HG03045 (cell line): ENCODE data around the gene GATA2.

Experiments used
- ATAC-seq: cut with Tn5 transposase; IDR thresholded peaks from one replicate; pipeline ENCODE4 v1.9.1; 2021; ENCODE audit warnings: mild to moderate bottlenecking, moderate library complexity; ENCODE audit not compliant: unreplicated experiment

GATA2 gene

DNA sequence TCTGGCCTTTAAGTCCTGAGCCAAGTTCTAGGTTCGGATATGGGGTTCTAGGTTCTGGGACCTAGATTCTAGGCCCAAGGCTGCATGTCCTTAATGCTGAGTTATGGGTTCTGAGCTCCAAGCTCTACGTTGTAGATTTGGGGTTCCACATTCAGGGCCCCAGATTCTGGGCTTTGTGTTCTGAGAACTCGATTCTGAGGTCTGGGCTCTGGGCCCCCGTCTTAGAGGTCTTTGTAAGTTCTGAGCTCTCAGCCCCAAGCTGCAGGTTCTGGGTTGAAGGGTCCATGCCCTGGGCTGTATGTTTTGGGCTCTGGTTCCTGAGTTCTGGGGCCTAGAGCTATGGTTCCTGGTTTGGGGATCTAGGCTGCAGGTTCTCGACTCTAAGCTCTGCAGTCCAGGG lies 16.3 kb downstream of the GATA2 start:
- no peak for ATAC-seq

DNA sequence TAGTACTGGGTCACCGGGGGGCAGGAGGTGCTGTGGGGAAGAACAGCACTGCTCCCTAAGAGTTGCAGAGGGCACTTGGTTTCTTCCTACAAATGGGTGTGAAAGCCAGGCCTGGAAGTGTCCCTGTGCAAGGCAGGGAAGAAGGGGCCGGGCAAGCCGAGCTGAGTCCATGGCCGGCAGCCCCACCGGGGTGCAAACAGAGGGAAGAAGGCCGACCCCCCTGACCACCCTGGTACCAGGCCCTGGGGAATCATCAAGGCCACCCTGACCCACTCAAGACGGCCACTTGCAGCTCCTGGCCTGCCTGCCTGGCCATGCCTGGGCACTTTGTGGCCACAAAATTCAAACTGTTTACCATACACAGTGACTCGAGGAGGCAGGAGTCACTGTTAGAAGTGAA lies 17.6 kb downstream of the GATA2 start:
- ATAC-seq, result no peak

DNA sequence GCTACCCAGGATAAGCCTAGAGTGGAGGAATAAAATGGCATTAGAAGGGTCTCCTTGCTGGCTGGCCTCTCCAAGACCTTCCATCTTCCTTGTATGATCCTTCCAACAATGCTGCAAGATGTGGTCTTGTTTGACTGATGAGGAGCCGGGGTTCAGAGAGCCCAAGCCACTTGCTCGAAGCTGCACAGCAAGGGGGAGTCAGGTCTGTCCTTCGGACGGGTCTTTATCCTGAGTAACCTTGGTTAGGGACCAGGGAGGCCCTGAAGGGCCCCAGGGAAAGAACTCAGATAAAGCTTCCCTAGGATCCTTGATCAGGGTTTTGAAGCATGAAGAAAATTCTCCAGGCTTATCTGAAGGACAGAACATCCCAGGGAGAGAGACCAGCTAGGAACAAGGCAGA lies 19.3 kb downstream of the GATA2 start:
- no peak for ATAC-seq

DNA sequence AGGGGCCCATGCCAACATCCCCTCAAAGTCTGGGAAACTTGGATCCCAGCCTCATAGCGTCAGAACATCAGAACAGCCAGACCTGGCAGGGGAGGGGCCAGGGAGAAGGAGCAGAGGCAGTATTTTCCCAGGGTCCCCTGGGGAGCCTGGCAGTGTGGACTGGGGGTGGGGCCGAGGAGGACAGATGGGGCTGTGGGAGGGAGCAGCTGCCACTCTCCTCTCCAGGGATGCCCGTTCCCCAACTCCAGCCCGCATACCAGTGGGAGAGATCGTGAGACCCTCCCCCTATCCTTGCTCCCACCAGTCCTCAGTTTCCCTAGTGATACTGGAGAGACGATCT lies 19.9 kb downstream of the GATA2 start:
- no peak for ATAC-seq

DNA sequence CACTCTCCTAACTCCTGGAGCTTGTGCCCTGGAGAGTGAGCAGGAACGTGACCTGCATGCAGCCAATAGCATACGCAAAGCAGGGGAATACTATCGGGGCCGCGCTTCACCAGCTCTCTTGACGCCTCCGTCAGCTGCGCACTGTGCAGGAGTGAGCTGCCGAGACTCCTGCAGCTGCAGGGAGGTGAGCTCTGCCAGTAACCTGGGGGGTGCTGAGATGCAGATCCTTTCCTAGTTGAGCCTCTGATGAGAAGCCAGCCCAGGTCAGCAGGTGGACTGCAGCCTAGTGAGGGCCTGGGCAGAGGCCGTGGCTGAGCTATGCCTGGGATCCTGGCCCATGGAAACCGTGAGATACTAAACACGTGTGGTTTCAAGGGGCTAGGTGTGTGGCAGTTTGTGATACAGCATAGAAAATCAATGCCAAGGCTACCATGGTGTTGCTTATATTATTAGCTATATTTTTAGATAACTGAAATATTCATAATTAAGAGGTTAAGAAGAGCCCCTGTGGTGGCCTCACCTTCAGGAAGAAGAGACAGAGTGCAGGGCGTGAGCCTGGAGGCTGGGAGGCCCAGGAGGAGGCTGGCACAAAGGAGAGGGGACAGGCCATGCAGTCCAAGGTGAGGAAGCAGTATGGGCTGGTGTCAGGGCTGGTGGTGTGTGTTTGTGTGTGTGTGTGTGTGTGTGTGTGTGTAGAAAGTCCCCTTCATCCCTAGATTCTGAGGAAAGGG lies 20.4 kb downstream of the GATA2 start:
- ATAC-seq, result no peak

DNA sequence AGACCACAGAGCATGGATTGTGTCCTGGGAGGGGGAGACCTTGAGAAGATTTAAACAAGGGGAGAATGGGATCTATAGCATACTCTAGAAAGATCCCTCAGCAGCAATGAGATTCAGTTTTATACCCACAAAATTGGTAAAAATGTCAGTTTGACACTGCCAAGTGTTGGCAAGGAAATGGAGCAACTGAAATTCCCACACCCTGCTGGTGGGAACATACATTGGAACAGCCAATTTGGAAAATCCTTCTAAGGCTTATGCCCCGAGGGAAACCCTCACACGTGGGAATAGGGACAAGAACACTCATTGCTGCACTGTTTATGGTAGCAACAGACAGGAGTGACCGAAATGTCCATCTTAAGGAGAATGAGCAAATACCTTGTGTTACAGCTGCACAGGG lies 21.3 kb downstream of the GATA2 start:
- no peak for ATAC-seq

DNA sequence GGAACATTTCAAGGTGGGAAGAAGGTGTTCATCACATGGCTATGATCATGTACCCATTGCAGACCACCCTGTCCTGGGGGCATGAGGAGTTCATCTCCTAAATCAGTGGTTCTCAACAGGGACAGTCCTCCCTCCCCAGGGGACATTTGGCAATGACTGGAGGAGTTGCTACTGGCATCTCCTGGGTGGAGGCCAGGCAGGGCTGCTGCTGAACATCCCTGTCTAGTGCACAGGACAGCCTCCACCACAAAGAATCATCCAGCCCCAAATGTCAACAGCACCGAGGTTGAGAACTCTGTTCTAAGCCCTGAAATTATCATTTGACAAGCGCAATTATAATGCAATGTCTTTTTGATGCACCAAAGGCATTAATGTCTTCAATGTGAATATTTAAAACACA lies 21.9 kb downstream of the GATA2 start:
- ATAC-seq, result no peak

DNA sequence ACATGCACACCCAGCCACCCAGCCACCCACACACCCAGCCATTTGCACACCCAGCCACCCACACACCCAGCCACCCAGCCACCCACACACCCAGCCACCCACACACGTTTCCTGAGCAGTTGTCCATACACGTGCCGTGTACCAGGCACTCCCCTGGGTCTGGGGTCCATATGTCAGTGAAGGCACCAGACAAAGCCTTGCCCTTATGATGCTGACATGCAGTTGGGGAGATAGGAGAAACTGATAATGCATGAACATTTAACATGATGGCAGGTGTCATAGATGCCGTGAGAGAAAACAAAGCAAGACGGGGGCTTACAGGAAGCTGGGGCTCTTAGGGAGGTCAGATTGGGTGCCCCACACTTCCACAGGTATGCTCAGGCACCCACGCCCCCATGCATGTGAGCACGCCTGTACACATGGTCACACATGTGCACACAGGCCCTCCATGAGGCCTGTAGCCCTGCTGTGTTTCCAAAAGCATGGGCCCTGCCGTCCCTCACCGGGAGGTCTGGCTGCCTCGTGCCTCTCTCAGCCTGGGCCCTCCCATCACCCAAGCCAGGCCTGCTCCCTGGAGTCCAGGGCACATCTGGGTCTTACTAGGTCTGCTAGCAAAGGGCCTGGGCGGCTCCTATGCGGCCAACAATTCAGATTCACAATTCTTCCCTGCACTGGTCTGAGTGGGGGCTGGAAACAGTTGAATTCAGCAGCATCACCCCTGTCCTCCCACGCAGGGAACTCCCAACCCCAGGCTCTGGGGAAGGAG lies 22.7 kb downstream of the GATA2 start:
- ATAC-seq, result no peak

DNA sequence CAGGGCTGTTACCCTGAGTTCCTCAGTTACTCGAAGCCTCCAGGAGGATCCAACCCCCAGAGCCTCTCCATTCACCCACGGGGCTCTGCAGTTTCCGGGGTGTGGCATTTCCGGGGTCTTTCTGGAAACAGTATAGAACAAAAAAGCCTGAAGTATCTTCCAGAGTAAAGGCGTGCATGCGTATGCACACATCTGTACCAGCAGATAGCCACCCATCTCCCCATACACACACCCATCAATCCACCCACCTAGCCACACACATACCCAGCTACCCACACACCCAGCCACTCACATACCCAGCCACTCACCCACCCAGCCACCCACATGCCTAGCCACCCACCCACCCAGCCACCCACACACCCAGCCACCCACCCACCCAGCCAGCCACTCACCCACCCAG lies 23.4 kb downstream of the GATA2 start:
- no peak for ATAC-seq

DNA sequence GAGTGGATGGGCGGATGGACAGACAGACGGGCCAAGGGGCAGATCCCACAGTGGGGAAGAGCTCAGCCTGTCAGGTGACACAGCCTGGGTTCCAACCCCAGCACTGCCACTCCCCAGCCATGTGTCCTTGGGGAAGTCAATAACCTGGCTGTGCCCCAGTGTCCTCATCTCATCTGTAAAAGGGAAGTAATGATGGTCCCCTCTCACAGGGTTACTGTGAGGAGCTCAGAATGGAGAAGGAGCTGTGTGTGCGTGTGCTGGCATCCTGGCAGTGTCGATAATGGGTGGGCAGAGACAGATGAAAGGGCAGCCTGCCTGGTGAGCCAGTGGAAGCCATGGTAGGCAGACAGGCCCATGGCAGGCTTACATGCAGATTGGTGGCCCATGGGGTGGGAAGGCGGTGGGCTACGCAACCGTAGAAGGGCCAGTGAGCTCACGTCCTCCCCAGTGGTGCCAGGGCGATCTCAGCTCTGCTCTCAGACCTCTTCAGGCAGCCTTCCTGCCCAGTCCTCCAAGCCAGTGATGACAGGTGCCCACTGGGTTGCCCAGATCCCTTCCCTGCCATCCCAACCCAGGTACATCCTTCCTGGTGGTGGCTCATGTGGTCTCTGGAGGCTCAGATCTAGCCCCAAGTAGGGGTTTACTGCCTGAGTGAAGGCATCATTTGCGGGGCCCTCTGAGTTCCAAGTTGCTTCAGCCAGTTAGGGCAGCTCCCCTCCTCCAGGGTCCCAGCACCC lies 24.0 kb downstream of the GATA2 start:
- ATAC-seq, result no peak

DNA sequence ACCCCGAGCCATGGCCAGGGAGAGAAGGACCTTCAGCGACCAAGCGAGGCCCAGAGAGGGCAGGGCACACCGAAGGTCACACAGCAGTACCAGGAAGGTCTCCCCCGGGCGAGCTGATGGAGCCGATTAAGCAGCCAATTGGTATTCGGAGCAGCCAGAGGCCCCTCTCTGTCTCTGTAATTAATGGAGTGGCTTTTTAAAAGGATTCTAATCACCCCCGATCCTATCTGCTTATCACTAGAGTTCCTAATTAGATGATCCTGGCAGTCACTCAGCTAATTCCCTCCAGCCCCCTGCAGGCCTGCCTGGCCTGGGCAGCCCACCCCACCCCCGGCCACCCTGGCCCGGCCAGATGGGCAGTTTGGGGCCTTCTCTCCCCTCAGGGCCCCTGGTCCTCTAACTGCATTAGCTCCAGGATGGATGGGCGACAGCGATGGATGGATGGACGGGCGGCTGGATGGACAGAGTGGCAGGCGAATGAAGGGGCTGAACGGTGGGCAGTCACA lies 24.7 kb downstream of the GATA2 start:
- no peak for ATAC-seq

DNA sequence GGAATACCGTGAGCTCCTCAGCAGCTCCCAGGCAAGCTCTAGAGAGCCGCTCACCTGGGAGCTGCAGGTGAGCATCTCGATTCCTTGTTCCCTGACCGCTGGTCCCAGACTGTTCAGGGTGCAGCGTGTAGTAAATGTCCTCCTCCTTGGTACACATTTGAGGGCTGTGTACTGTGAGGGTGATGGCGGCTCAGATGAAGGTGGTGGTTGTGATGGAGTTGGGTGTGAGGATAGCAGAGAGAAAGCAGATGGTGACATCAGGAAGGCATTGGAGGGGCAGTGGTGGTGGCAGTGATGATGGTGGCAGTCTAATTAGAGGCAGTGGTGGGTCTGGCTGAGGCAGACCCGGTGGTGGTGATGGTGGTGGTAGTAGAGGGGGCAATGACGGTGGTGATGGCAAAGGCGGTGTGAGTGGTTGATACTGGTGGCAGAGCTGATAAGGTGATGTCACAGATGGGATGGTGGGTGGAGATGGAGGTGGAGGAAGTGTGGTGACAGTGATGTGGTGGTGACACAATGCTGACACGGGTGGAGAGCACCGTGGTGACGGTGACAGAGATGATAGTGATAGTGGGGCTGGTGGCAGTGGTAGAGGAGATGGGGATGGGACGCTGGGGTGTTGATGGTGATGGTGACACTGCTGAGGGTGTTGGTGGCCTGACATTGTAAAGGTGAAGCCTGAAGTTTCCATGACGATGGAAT lies 26.0 kb downstream of the GATA2 start, which contains the start of gene DNAJB8:
Gene DNAJB8, minus strand, starts transcription at position 51 of the 702 bp plus-strand sequence. CDS start 3,645 bp downstream, outside the sequence.
- ATAC-seq, result no peak

DNA sequence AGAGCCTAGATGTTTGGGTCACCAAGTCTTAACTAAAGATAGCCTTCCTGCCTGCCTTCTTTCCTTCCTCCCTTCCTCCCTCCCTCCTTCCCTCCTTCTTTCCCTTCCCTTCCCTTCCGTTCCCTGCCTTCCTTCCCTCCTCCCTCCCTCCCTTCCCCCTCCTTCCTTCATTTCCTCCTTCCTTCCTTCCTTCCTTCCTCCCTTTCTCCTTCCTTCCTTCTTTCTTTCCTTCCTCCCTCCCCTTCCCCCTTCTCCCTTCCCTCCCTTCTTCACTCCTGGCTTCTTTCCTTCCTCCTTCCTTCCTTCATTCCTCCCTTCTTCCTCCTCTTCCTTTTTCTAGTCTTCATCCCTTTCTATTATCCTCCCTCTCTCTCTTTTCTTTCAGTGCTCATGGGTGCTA lies 28.3 kb downstream of the GATA2 start:
- no peak for ATAC-seq

DNA sequence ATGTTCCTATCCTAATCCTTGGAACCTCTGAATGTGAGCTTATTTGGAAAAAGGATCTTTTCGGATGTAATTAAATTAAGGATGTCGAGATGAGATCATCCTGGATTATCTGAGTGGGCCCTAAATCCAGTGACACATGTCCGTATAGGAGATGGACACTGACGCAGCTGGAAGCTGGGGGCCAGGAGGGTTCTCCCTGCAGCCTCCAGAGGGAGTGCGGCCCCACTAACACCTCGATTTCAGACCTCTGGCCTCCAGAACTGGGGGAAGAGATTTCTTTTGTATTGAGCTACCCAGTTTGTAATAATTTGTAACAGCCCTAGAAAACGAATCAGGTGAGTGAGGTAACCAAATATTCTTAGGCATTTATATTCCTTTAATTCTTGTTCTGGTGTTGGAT lies 28.8 kb downstream of the GATA2 start:
- no peak for ATAC-seq

DNA sequence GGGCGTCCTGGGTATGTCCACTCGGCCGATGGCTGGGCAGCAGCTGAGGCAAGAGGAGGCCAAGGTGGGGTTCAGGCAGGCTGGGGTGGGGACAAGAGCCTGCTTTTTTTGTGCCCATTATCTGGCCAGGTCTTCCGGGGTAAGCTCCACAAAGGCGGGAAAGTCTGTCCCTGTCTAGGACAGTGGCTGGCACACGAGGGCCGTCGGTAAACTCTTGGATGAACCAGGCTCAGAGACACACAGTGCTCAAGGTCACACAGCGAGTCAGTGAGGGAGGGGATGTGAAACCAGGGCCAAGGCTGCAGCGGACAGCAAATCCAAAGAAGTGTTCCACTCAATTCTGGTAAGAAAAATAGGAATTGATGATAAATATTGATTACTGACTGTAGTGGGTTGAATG lies 29.2 kb downstream of the GATA2 start:
- no peak for ATAC-seq

DNA sequence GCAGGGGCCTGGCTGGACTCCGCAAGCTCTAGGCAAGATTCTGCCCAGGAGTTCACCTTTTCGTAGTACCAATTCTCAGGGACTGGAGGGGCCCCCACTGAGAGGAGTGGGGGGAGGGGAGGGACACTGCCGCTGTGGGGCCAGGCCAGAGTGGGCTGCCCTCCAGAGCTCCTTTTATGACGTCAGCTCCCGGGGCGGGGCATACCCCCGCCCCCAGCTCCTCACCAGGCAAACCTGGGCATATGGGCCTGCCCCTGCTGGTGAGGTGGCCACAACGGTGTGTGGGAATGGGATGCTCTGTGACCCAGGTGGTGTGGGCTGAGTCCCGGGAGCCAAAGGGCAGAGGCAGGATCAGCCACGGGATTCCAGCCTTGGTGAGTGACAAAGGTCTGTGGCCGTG lies 29.6 kb downstream of the GATA2 start:
- no peak for ATAC-seq

DNA sequence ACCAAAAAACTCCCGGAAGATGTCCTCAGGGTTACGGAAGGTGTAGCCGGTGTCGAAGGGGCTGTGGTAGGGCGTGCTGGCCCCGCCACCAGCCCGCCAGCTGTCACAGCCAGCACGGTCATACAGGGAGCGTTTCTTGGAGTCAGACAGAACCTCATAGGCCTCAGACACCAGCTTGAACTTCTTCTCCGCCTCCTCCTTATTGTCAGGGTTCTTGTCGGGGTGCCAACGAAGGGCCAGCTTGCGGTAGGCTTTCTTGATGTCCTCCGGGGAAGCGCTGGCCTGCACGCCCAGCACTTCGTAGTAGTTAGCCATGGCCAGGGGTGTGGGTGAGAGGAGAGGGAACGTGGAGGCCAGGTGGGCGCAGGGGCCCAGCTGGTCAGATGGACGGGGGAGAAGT lies 30.1 kb downstream of the GATA2 start:
- ATAC-seq, result no peak

DNA sequence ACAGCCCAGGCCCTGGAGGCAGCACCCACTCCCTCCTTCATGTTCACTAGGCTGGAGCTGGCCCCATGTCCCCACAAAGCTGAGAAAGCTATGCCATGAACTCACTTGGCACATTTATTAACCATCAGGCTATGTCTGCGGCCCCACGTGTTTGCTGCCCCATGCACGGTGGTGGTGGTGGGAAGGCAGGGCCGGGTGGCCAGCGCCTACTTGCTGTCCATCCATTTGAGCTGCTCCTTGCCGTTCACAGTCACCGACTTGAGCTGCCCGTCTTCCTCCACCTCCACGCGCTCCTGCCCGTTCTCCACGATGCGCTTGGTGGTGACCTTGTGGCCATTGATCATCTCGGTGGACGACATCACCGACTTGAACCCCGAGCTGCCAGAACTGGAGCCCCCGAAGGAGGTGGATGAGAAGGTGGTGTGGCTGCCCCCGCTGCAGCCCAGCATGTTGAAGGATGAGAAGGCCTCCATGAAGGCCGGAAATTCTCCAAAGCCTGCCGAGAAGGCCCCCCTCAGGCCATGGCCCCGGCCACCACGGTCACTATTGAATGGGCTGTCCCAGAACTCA lies 30.6 kb downstream of the GATA2 start:
- no peak for ATAC-seq

DNA sequence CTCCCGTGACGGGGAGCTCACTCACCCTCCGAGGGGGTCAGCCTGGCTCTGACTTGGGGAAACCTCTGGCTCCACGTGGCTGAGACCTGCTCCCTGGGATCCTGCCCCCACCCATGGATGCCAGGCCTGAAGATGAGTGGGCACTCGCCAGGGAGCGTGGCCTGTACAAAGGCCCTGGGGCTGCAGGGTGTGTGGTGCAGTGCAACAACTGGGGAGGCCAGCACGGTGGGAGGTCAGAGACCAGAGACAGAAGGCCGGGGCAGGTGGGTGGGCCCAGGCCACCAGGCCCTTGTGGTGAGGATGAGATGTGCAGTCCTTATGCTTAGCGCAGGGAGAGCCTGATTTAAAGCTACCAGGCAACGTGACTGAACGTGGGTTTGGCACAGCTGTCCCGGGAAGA lies 31.3 kb downstream of the GATA2 start:
- ATAC-seq, result no peak

DNA sequence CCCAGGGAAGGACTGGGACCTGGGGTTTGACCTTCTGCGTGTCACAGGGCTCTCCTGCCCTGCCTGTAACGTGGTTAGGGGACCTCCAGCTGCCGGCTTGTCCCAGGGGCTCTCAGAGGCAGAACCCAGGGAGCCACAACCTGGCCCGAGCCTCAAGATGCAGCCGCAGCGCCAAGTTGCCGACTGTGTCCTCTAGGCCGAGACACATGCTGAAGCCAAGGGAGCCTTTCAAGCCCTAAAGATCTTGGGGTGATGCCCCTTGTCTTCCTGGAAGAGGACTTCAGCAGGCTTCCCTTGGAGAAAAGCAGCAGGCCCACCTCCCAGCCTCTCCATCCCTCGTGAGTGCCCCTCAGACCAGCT lies 33.6 kb downstream of the GATA2 start:
- ATAC-seq, result no peak
